ENCODE results near the gene MACO1. TPM values are rescaled to one million over a fixed set of nuclear protein-coding genes. Genes with fewer than 3 reads are reported as not detected.
A peak's percentile ranks its signal among the peaks of the same experiment; 100 is the strongest.

MACO1 gene
- total and polyA plus RNA-seq, 9 of the 15 experiments (the other 6 are each of a cell fraction or from before 2014, with no cell fraction given) = 4.6 to 28.4 (median 21.7) TPM

- TF ChIP-seq EP400 (IDR thresholded peaks at IDR 0.05) = no peak
- no peak for TF ChIP-seq FOXM1 (IDR thresholded peaks at IDR 0.05; ENCODE audit: low read depth)
- no peak for TF ChIP-seq FOXM1 (CRISPR knock-in tag; IDR thresholded peaks at IDR 0.05; ENCODE audit: low read depth)
- TF ChIP-seq RAD51 (IDR thresholded peaks at IDR 0.05; ENCODE audit: borderline replicate concordance, low read depth) = no peak
- no peak for TF ChIP-seq ZNF507 (tag; conservative IDR thresholded peaks at IDR 0.05)
- no peak for TF ChIP-seq CBFB (CRISPR knock-in tag; IDR thresholded peaks at IDR 0.05)
- no peak for TF ChIP-seq ETV6 (IDR thresholded peaks at IDR 0.05; ENCODE audit: borderline replicate concordance in 1 of 2, low read depth in 2 of 2, low read length in 1 of 2)
- no peak for TF ChIP-seq ETV6 (CRISPR knock-in tag; IDR thresholded peaks at IDR 0.05; ENCODE audit: borderline replicate concordance)
- TF ChIP-seq, protein P1, sequence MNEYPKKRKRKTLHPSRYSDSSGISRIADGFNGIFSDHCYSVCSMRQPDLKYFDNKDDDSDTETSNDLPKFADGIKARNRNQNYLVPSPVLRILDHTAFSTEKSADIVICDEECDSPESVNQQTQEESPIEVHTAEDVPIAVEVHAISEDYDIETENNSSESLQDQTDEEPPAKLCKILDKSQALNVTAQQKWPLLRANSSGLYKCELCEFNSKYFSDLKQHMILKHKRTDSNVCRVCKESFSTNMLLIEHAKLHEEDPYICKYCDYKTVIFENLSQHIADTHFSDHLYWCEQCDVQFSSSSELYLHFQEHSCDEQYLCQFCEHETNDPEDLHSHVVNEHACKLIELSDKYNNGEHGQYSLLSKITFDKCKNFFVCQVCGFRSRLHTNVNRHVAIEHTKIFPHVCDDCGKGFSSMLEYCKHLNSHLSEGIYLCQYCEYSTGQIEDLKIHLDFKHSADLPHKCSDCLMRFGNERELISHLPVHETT (CRISPR knock-in tag; conservative IDR thresholded peaks at IDR 0.05 in 1 of 2, IDR thresholded peaks at IDR 0.05 in 1 of 2) = peak in 1 of 2 experiments; percentile 87; a peak in 2 of 4 replicates
- TF ChIP-seq, protein P2, sequence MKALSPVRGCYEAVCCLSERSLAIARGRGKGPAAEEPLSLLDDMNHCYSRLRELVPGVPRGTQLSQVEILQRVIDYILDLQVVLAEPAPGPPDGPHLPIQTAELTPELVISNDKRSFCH (CRISPR knock-in tag; IDR thresholded peaks at IDR 0.05) = no peak
- TF ChIP-seq, protein P2 (tag; IDR thresholded peaks at IDR 0.05) = no peak
- TF ChIP-seq KAT8 (IDR thresholded peaks at IDR 0.05; ENCODE audit: low read depth) = no peak
- no peak for TF ChIP-seq ZNF699 (CRISPR knock-in tag; IDR thresholded peaks at IDR 0.05; ENCODE audit: insufficient replicate concordance)
- TF ChIP-seq CGGBP1 (CRISPR knock-in tag; IDR thresholded peaks at IDR 0.05) = peak; percentile 59; the same call in 1 of the 2 replicates
- no peak for TF ChIP-seq BCL6 (CRISPR knock-in tag; IDR thresholded peaks at IDR 0.05)
- peak; percentile 34 for TF ChIP-seq SAP30 (IDR thresholded peaks at IDR 0.05; ENCODE audit: borderline replicate concordance, insufficient read depth, low read depth, low read length, poor library complexity, severe bottlenecking)
- peak in 1 of 2 experiments; percentile 8; a peak in 1 of 4 replicates for TF ChIP-seq RAD21 (CRISPR knock-in tag; conservative IDR thresholded peaks at IDR 0.05 in 1 of 2, IDR thresholded peaks at IDR 0.05 in 1 of 2)
- peak; percentile 27; the same call in 1 of the 2 replicates for TF ChIP-seq GABPB1 (CRISPR knock-in tag; IDR thresholded peaks at IDR 0.05)
- TF ChIP-seq POLR2H (tag; IDR thresholded peaks at IDR 0.05; ENCODE audit: low read depth) = no peak
- TF ChIP-seq SMARCA5 (IDR thresholded peaks at IDR 0.05) = no peak
- TF ChIP-seq RB1 (IDR thresholded peaks at IDR 0.05; ENCODE audit: low read depth) = peak; percentile 34; the same call in 1 of the 2 replicates
- no peak for TF ChIP-seq HNRNPH1 (optimal IDR thresholded peaks at IDR 0.05; ENCODE audit: low read depth, low read length)
- TF ChIP-seq ZNF263 (CRISPR knock-in tag; IDR thresholded peaks at IDR 0.05; ENCODE audit: borderline replicate concordance) = no peak
- TF ChIP-seq, protein P3, sequence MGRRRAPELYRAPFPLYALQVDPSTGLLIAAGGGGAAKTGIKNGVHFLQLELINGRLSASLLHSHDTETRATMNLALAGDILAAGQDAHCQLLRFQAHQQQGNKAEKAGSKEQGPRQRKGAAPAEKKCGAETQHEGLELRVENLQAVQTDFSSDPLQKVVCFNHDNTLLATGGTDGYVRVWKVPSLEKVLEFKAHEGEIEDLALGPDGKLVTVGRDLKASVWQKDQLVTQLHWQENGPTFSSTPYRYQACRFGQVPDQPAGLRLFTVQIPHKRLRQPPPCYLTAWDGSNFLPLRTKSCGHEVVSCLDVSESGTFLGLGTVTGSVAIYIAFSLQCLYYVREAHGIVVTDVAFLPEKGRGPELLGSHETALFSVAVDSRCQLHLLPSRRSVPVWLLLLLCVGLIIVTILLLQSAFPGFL (CRISPR knock-in tag; IDR thresholded peaks at IDR 0.05) = no peak
- TF ChIP-seq ZNF224 (CRISPR knock-in tag; IDR thresholded peaks at IDR 0.05) = no peak
Observed at GRCh38 chr1:25430967-25431881, 527 bp downstream of the MACO1 start (continued).

Measured in K562 (cell line).